HEK293 (cell line): Measurements from ENCODE around the gene EHMT1.

Source experiments
- CTCF ChIA-PET: fragments of 350-600 bp; formaldehyde crosslinking; extraction: SDS; loops from one replicate; lab custom pipeline; 2021; ENCODE audit warnings: antibody characterized with exemption; lab: Yijun Ruan, JAX
- POLR2A ChIA-PET: fragments of 300-600 bp; formaldehyde crosslinking; extraction: SDS; loops from one replicate; lab custom pipeline; 2020; ENCODE audit warnings: antibody characterized with exemption, inconsistent platforms; lab: Yijun Ruan, JAX
- H3K27ac ChIP-seq: fragments of 200-500 bp; sonication (Bioruptor generic); 2 replicates; pipeline ENCODE4 v1.5.1; 2014; ENCODE audit warnings: low read depth, low read length, control low read depth, inconsistent platforms; ENCODE audit errors: extremely low read depth
- H3K36me3 ChIP-seq, 2 experiments: fragments of 200-500 bp in 1 of 2; sonication (Bioruptor generic) in 1 of 2; 1 replicate in 1 of 2; 2 replicates in 1 of 2; pipeline ENCODE4 v1.5.1; 2014 to 2017; ENCODE audit warnings: inconsistent platforms in 2 of 2, low read length in 2 of 2; ENCODE audit not compliant: control insufficient read depth in 2 of 2, insufficient read depth in 1 of 2
- H3K4me1 ChIP-seq: fragments of 200-500 bp; sonication (Bioruptor generic); 2 replicates; pipeline ENCODE4 v1.5.1; 2014; ENCODE audit warnings: mild to moderate bottlenecking, low read length, inconsistent platforms; ENCODE audit not compliant: control insufficient read depth, insufficient read depth
- H3K4me3 ChIP-seq: 2 replicates; pipeline ENCODE4 v1.5.1; 2011; ENCODE audit warnings: low read depth, mild to moderate bottlenecking, control low read depth, low read length, moderate library complexity
- H3K9me3 ChIP-seq: fragments of 200-500 bp; sonication (Bioruptor generic); 2 replicates; pipeline ENCODE4 v1.5.1; 2014; ENCODE audit warnings: low read depth, low read length, inconsistent platforms; ENCODE audit not compliant: control insufficient read depth, insufficient read depth
- BCL11B ChIP-seq: fragments of 450-650 bp; formaldehyde crosslinking; IDR thresholded peaks from 2 replicates; pipeline ENCODE4 v1.5.1; 2016; ENCODE audit warnings: low read depth, missing biosample characterization, missing genetic modification characterization
- FEZF1 ChIP-seq: fragments of 450-650 bp; formaldehyde crosslinking; IDR thresholded peaks from 2 replicates; pipeline ENCODE4 v1.5.1; 2016; ENCODE audit warnings: missing biosample characterization, missing genetic modification characterization
- GFI1B ChIP-seq: fragments of 450-650 bp; formaldehyde crosslinking; IDR thresholded peaks from 2 replicates; pipeline ENCODE4 v1.5.1; 2016; ENCODE audit warnings: missing biosample characterization, missing genetic modification characterization
- GLIS2 ChIP-seq: fragments of 450-650 bp; formaldehyde crosslinking; IDR thresholded peaks from 2 replicates; pipeline ENCODE4 v1.5.1; 2016; ENCODE audit warnings: missing biosample characterization, missing genetic modification characterization
- KLF16 ChIP-seq: fragments of 450-650 bp; formaldehyde crosslinking; IDR thresholded peaks from 2 replicates; pipeline ENCODE4 v1.5.1; 2017; ENCODE audit warnings: missing biosample characterization, missing genetic modification characterization
- KLF7 ChIP-seq: fragments of 450-650 bp; formaldehyde crosslinking; IDR thresholded peaks from 2 replicates; pipeline ENCODE4 v1.5.1; 2016; ENCODE audit warnings: missing biosample characterization, missing genetic modification characterization, borderline replicate concordance
- KLF9 ChIP-seq: fragments of 450-650 bp; formaldehyde crosslinking; IDR thresholded peaks from 2 replicates; pipeline ENCODE4 v1.5.1; 2016; ENCODE audit warnings: missing biosample characterization, missing genetic modification characterization, low read depth
- MYNN ChIP-seq: fragments of 450-650 bp; formaldehyde crosslinking; IDR thresholded peaks from 2 replicates; pipeline ENCODE4 v1.5.1; 2016; ENCODE audit warnings: missing biosample characterization, missing genetic modification characterization, borderline replicate concordance
- SCRT2 ChIP-seq: fragments of 450-650 bp; formaldehyde crosslinking; IDR thresholded peaks from 2 replicates; pipeline ENCODE4 v1.5.1; 2016; ENCODE audit warnings: missing biosample characterization, missing genetic modification characterization
- ZFP37 ChIP-seq: fragments of 450-650 bp; formaldehyde crosslinking; IDR thresholded peaks from 2 replicates; pipeline ENCODE4 v1.5.1; 2016; ENCODE audit warnings: missing biosample characterization, missing genetic modification characterization
- ZIC2 ChIP-seq: fragments of 450-650 bp; formaldehyde crosslinking; IDR thresholded peaks from 2 replicates; pipeline ENCODE4 v1.5.1; 2016; ENCODE audit warnings: missing biosample characterization, missing genetic modification characterization
- ZNF112 ChIP-seq: fragments of 450-650 bp; formaldehyde crosslinking; IDR thresholded peaks from 2 replicates; pipeline ENCODE4 v1.5.0; 2017; ENCODE audit warnings: missing biosample characterization, missing genetic modification characterization
- ZNF155 ChIP-seq: fragments of 450-650 bp; formaldehyde crosslinking; IDR thresholded peaks from 2 replicates; pipeline ENCODE4 v1.5.1; 2016; ENCODE audit warnings: missing biosample characterization, missing genetic modification characterization
- ZNF621 ChIP-seq: fragments of 450-650 bp; formaldehyde crosslinking; IDR thresholded peaks from 2 replicates; pipeline ENCODE4 v1.5.1; 2017; ENCODE audit warnings: missing biosample characterization, missing genetic modification characterization
- ZNF677 ChIP-seq: fragments of 450-650 bp; IDR thresholded peaks from 2 replicates; pipeline ENCODE4 v1.5.0; 2018; ENCODE audit warnings: missing biosample characterization, mild to moderate bottlenecking, missing genetic modification characterization, moderate library complexity
- ZNF792 ChIP-seq: fragments of 450-650 bp; formaldehyde crosslinking; IDR thresholded peaks from 2 replicates; pipeline ENCODE4 v1.5.1; 2016; ENCODE audit warnings: missing biosample characterization, missing genetic modification characterization
- ZSCAN23 ChIP-seq: fragments of 450-650 bp; formaldehyde crosslinking; IDR thresholded peaks from 2 replicates; pipeline ENCODE4 v1.5.1; 2016; ENCODE audit warnings: missing biosample characterization, missing genetic modification characterization
- TF ChIP-seq, protein P1 (sequence below): fragments of 450-650 bp; formaldehyde crosslinking; IDR thresholded peaks from 2 replicates; pipeline ENCODE4 v1.5.1; 2016; ENCODE audit warnings: missing biosample characterization, missing genetic modification characterization
- TF ChIP-seq, protein P2 (sequence below): fragments of 450-650 bp; formaldehyde crosslinking; IDR thresholded peaks from 2 replicates; pipeline ENCODE4 v1.5.1; 2016; ENCODE audit warnings: missing biosample characterization, missing genetic modification characterization

Gene EHMT1

GRCh38 chr9:137583347-137583746 is 35.5 kb upstream of the EHMT1 start:
- H3K27ac ChIP-seq, result no peak overlapping the region
- CTCF ChIA-PET, result interaction anchor here (0.6 kb wide), 1 partner anchor 114 kb away, joined by 3 read pairs; no protein-coding TSS in a partner anchor
- no peaks in the 10 kb centered on the region; the same call in 1 of the 2 replicates for H3K4me1 ChIP-seq
- TF ChIP-seq, protein P1, sequence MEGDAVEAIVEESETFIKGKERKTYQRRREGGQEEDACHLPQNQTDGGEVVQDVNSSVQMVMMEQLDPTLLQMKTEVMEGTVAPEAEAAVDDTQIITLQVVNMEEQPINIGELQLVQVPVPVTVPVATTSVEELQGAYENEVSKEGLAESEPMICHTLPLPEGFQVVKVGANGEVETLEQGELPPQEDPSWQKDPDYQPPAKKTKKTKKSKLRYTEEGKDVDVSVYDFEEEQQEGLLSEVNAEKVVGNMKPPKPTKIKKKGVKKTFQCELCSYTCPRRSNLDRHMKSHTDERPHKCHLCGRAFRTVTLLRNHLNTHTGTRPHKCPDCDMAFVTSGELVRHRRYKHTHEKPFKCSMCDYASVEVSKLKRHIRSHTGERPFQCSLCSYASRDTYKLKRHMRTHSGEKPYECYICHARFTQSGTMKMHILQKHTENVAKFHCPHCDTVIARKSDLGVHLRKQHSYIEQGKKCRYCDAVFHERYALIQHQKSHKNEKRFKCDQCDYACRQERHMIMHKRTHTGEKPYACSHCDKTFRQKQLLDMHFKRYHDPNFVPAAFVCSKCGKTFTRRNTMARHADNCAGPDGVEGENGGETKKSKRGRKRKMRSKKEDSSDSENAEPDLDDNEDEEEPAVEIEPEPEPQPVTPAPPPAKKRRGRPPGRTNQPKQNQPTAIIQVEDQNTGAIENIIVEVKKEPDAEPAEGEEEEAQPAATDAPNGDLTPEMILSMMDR (tag by site-specific recombination), result no peak
- TF ChIP-seq MYNN (tag by site-specific recombination) (no peak), KLF7 (tag by site-specific recombination) (no peak), ZFP37 (no peak), ZNF792 (no peak), KLF16 (tag by site-specific recombination) (no peak), SCRT2 (no peak), BCL11B (tag by site-specific recombination) (no peak), ZSCAN23 (tag by site-specific recombination) (no peak), ZNF677 (tag by site-specific recombination) (no peak), ZNF112 (tag by site-specific recombination) (no peak)
- TF ChIP-seq, protein P2, sequence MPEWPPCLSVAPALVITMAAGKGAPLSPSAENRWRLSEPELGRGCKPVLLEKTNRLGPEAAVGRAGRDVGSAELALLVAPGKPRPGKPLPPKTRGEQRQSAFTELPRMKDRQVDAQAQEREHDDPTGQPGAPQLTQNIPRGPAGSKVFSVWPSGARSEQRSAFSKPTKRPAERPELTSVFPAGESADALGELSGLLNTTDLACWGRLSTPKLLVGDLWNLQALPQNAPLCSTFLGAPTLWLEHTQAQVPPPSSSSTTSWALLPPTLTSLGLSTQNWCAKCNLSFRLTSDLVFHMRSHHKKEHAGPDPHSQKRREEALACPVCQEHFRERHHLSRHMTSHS (tag by site-specific recombination), result no peak
- H3K4me3 ChIP-seq, result no peak overlapping the region
- POLR2A ChIA-PET, result interaction anchor here (0.6 to 1.6 kb wide), 2 partner anchors 33 to 36 kb away, joined by 4 read pairs; partner anchors contain the start of gene EHMT1
- no peaks in the 10 kb centered on the region for H3K9me3 ChIP-seq
- peaks cover 11 to 85% of the 10 kb centered on the region in 2 experiments; a peak in 2 of 3 replicates for H3K36me3 ChIP-seq

DNA sequence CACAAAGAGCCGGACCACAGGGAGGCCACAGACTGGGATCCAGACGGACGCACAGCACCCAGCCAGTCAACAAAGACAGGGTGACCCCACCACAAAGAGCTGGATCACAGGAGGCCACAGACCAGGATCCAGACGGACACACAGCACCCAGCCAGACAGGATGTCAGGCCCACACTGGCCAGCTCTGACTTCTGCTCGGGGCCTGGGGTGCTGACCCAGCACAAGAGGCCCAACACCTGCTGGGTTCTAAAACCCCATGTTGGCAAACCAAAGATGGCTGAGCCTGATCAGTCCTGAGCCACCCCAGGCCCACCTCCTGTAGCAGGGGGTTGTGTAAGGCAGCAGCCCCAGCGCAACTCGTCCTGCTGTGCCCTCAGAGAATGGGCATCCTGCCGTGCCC is 34.8 kb upstream of the EHMT1 start:
- Histone ChIP-seq H3K4me1 (peaks cover 2% of the 10 kb centered on the region; the same call in 1 of the 2 replicates), H3K4me3 (no peak overlapping the region), H3K9me3 (no peaks in the 10 kb centered on the region), H3K27ac (no peak overlapping the region), H3K36me3 (peaks cover 11 to 91% of the 10 kb centered on the region in 2 experiments; a peak in 2 of 3 replicates)
- ChIA-PET POLR2A (interaction anchor here (1.3 to 1.6 kb wide), 2 partner anchors 21 to 35 kb away, joined by 4 to 5 read pairs; partner anchors contain the start of genes ARRDC1 and EHMT1), CTCF (no interaction called here)
- TF ChIP-seq ZIC2, result peak; percentile 76
- no peak for TF ChIP-seq ZNF621 (tag by site-specific recombination)

- Histone ChIP-seq H3K4me3 (no peak overlapping the region), H3K36me3 (peaks cover 11 to 75% of the 10 kb centered on the region in 2 experiments; a peak in 2 of 3 replicates), H3K9me3 (no peaks in the 10 kb centered on the region), H3K27ac (no peak overlapping the region), H3K4me1 (peaks cover 2% of the 10 kb centered on the region; the same call in 1 of the 2 replicates)
- CTCF ChIA-PET, result interaction anchor here (2.6 kb wide), 1 partner anchor 8 kb away, joined by 24 read pairs; the partner anchor contains the start of gene DPH7
- no peak for TF ChIP-seq GFI1B (tag by site-specific recombination)
- peak; percentile 42; the same call in 1 of the 2 replicates for TF ChIP-seq KLF9 (tag by site-specific recombination)
- POLR2A ChIA-PET, result interaction anchor here (2.4 kb wide), 1 partner anchor 8 kb away, joined by 15 read pairs; the partner anchor contains the start of gene DPH7
Measured at GRCh38 chr9:137586854-137587253, 32.0 kb upstream of the EHMT1 start.

DNA sequence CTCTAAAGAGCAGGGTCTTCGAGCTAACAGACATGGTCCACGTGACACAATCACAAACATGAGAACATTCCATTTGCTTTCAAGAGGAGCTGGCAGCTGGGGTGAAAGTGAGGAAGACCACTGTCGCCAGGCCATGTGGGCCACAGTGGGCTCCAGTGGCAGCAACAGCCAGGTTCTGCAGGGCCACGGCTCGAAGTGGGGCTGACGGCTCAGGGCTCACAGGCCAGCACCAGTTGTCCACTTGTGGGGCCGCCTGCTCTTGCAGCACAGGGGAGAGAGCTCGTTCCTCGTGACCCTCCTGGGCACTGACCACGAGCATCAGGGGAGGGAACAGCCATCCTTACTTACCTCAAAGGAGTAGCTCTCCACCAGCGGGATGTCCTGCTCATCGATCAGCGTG is 30.5 kb upstream of the EHMT1 start:
- ChIA-PET POLR2A (interaction anchor here (0.7 to 4.2 kb wide), 4 partner anchors 9 to 38 kb away, joined by 3 to 24 read pairs (median 12); partner anchors contain the start of genes ARRDC1, DPH7, EHMT1 and PNPLA7), CTCF (interaction anchor here (0.6 to 2.6 kb wide), 4 partner anchors 10 to 613 kb away, joined by 3 to 24 read pairs (median 4); partner anchors contain the start of gene DPH7)
- H3K27ac ChIP-seq, result no peak overlapping the region
- peaks cover 2% of the 10 kb centered on the region; the same call in 1 of the 2 replicates for H3K4me1 ChIP-seq
- H3K36me3 ChIP-seq, result peaks cover 11 to 61% of the 10 kb centered on the region in 2 experiments; a peak in 2 of 3 replicates
- H3K9me3 ChIP-seq, result no peaks in the 10 kb centered on the region
- TF ChIP-seq GLIS2 (tag by site-specific recombination), result no peak
- no peak for TF ChIP-seq FEZF1 (tag by site-specific recombination)
- TF ChIP-seq ZNF155 (tag by site-specific recombination), result no peak
- H3K4me3 ChIP-seq, result no peak overlapping the region
